HG02588 (cell line): ENCODE results near the gene ATP1B4.

ENCODE experiments used
- ATAC-seq: cut with Tn5 transposase; IDR thresholded peaks from one replicate; pipeline ENCODE4 v1.9.1; 2021; ENCODE audit warnings: mild to moderate bottlenecking, moderate library complexity; ENCODE audit not compliant: unreplicated experiment

Gene ATP1B4

GRCh38 chrX:120372667-120373370 is 10.9 kb downstream of the ATP1B4 start:
- ATAC-seq, result no peak

- ATAC-seq, result no peak
These were observed 15.3 kb downstream of the ATP1B4 start for GRCh38 chrX:120377179-120377578.

GRCh38 chrX:120377715-120378114 is 15.8 kb downstream of the ATP1B4 start:
- no peak for ATAC-seq

- ATAC-seq, result no peak
These were observed 16.7 kb downstream of the ATP1B4 start for GRCh38 chrX:120378570-120378969.

- ATAC-seq, result no peak
These were observed 18.2 kb downstream of the ATP1B4 start for GRCh38 chrX:120379937-120380681.

- ATAC-seq, result no peak
These were observed 18.8 kb downstream of the ATP1B4 start for GRCh38 chrX:120380699-120381098.

- no peak for ATAC-seq
These were observed 39.4 kb downstream of the ATP1B4 start for GRCh38 chrX:120401301-120401700.

- no peak for ATAC-seq
These were observed 40.5 kb downstream of the ATP1B4 start for GRCh38 chrX:120402369-120402768.

- no peak for ATAC-seq
These were observed 44.7 kb downstream of the ATP1B4 start for GRCh38 chrX:120406638-120407037.

- ATAC-seq, result no peak
These were observed 46.3 kb downstream of the ATP1B4 start for GRCh38 chrX:120408168-120408567.

GRCh38 chrX:120419463-120419862 is 57.6 kb downstream of the ATP1B4 start:
- no peak for ATAC-seq

- ATAC-seq, result no peak
These were observed 64.7 kb downstream of the ATP1B4 start for GRCh38 chrX:120426599-120426998.

GRCh38 chrX:120428309-120428708 is 66.4 kb downstream of the ATP1B4 start:
- no peak for ATAC-seq

- no peak for ATAC-seq
These were observed 68.1 kb downstream of the ATP1B4 start for GRCh38 chrX:120429776-120430540.
